DOHH2 (cell line): ENCODE results near the gene UBFD1.

Source experiments
- H3F3A ChIP-seq: fragments of 200-600 bp; sonication (generic), shearing (Covaris generic); 2 replicates; pipeline ENCODE4 v1.6.0; 2016; ENCODE audit warnings: antibody characterized with exemption, mild to moderate bottlenecking; ENCODE audit not compliant: control insufficient read depth, insufficient read depth
- H3K27ac ChIP-seq: fragments of 200-600 bp; sonication (generic); 2 replicates; pipeline ENCODE4 v1.5.1; 2014; ENCODE audit warnings: low read depth, mild to moderate bottlenecking, low read length, moderate library complexity
- H3K27me3 ChIP-seq: fragments of 200-600 bp; sonication (generic); 2 replicates; pipeline ENCODE4 v1.6.1; 2014; ENCODE audit warnings: mild to moderate bottlenecking, low read length, mixed read lengths; ENCODE audit not compliant: control insufficient read depth
- H3K36me3 ChIP-seq: fragments of 200-600 bp; sonication (generic); 2 replicates; pipeline ENCODE4 v1.6.1; 2014; ENCODE audit warnings: mild to moderate bottlenecking, low read length, moderate library complexity, mixed read lengths; ENCODE audit not compliant: control insufficient read depth
- H3K4me1 ChIP-seq: fragments of 200-600 bp; sonication (generic); 2 replicates; pipeline ENCODE4 v1.6.1; 2014; ENCODE audit warnings: mild to moderate bottlenecking, low read length, mixed read lengths; ENCODE audit not compliant: control insufficient read depth
- H3K4me2 ChIP-seq: fragments of 200-600 bp; sonication (generic); 2 replicates; pipeline ENCODE4 v1.6.0; 2014; ENCODE audit warnings: mild to moderate bottlenecking, low read length, moderate library complexity
- H3K4me3 ChIP-seq: fragments of 200-600 bp; sonication (generic); 2 replicates; pipeline ENCODE4 v1.5.1; 2014; ENCODE audit warnings: mild to moderate bottlenecking, low read length, mixed read lengths
- H3K79me2 ChIP-seq: fragments of 200-600 bp; sonication (generic); 2 replicates; pipeline ENCODE4 v1.6.1; 2014; ENCODE audit warnings: mild to moderate bottlenecking, low read length, mixed read lengths; ENCODE audit not compliant: control insufficient read depth
- H3K9me2 ChIP-seq: fragments of 200-600 bp; sonication (generic); replicated peaks from 2 replicates; pipeline ENCODE4 v1.6.1; 2014; ENCODE audit warnings: mild to moderate bottlenecking, low read length, mixed read lengths; ENCODE audit not compliant: control insufficient read depth
- H3K9me3 ChIP-seq: fragments of 200-600 bp; sonication (generic); 2 replicates; pipeline ENCODE4 v1.6.1; 2014; ENCODE audit warnings: antibody characterized with exemption, low read length, mixed read lengths; ENCODE audit not compliant: control insufficient read depth, insufficient read depth
- H4K20me1 ChIP-seq: fragments of 200-600 bp; sonication (generic); 2 replicates; pipeline ENCODE4 v1.6.0; 2014; ENCODE audit warnings: low read depth, mild to moderate bottlenecking, antibody characterized with exemption, low read length, moderate library complexity; ENCODE audit not compliant: control insufficient read depth, insufficient read depth
- EZH2phosphoT487 ChIP-seq: fragments of 200-600 bp; sonication (generic); IDR thresholded peaks from 2 replicates; pipeline ENCODE4 v1.6.1; 2017; ENCODE audit warnings: borderline replicate concordance, mild to moderate bottlenecking, antibody characterized with exemption, low read length, moderate library complexity, mixed read lengths
- TF ChIP-seq, protein P1 (sequence below): fragments of 200-600 bp; sonication (generic); IDR thresholded peaks from one replicate; pipeline ENCODE4 v1.5.1; 2014; ENCODE audit warnings: antibody characterized with exemption, mild to moderate bottlenecking, low read depth, low read length; ENCODE audit not compliant: poor library complexity, severe bottlenecking

The UBFD1 gene

DNA sequence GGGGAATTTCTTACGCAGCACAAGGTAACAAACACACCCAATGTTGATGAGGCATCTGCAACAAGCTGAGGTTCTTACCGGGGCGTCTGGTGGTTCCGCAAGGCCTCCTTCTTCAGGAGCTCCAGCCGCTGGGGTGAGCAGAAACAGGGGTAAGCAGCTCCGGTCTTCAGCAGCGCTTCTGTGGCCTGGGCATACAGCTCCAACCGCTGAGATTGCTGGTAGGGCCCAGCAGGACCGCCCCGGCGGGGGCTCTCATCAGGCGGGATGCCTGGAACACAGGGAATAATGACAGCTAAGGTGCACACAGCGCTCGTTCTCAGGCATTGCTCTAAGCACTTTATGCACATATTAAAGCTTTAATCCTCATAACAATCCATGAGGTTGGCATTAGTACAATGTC is 13.1 kb upstream of the UBFD1 start:
- no peak for TF ChIP-seq EZH2phosphoT487
- TF ChIP-seq, protein P1, sequence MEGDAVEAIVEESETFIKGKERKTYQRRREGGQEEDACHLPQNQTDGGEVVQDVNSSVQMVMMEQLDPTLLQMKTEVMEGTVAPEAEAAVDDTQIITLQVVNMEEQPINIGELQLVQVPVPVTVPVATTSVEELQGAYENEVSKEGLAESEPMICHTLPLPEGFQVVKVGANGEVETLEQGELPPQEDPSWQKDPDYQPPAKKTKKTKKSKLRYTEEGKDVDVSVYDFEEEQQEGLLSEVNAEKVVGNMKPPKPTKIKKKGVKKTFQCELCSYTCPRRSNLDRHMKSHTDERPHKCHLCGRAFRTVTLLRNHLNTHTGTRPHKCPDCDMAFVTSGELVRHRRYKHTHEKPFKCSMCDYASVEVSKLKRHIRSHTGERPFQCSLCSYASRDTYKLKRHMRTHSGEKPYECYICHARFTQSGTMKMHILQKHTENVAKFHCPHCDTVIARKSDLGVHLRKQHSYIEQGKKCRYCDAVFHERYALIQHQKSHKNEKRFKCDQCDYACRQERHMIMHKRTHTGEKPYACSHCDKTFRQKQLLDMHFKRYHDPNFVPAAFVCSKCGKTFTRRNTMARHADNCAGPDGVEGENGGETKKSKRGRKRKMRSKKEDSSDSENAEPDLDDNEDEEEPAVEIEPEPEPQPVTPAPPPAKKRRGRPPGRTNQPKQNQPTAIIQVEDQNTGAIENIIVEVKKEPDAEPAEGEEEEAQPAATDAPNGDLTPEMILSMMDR = no peak
- Histone ChIP-seq H3K27ac (no peak overlapping the region), H3K36me3 (peaks cover 68% of the 10 kb centered on the region)

DNA sequence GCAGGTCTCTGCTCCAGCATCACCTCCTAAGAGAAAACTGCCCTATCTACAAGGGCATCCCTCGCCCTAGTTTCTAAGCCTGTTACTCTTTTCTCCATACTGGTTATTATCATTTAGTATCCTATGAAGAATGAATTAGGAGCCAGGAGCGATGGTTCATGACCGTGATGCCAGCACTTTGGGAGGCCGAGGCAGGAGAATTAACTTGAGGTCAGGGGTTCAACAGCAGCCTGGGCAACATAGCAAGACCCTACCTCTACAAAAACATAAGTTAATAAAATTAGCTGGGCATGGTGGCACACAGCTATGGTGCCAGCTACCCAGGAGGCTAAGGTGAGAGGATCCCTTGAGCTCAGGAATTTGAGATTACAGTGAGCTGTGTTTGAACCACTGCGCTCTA is 7.6 kb upstream of the UBFD1 start:
- Histone ChIP-seq H3K4me1 (peaks cover 8% of the 10 kb centered on the region), H3K27ac (no peak overlapping the region), H4K20me1 (no peaks in the 10 kb centered on the region), H3K36me3 (peaks cover 63% of the 10 kb centered on the region), H3K9me2 (no peaks in the 10 kb centered on the region), H3K4me3 (no peak overlapping the region), H3F3A (peaks cover 7% of the 10 kb centered on the region; the same call in 1 of the 2 replicates), H3K9me3 (no peaks in the 10 kb centered on the region), H3K27me3 (no peaks in the 10 kb centered on the region), H3K4me2 (no peak overlapping the region), H3K79me2 (peaks cover 15% of the 10 kb centered on the region)
- TF ChIP-seq EZH2phosphoT487 = no peak
- TF ChIP-seq, protein P1 = no peak

More for the DNA sequence above, 13.1 kb upstream of the UBFD1 start:
- Histone ChIP-seq H3K4me2 (no peak overlapping the region), H3K9me2 (no peaks in the 10 kb centered on the region), H3K4me3 (no peak overlapping the region), H3K9me3 (no peaks in the 10 kb centered on the region), H3K4me1 (no peaks in the 10 kb centered on the region), H3K79me2 (no peaks in the 10 kb centered on the region), H3F3A (no peaks in the 10 kb centered on the region), H4K20me1 (no peaks in the 10 kb centered on the region), H3K27me3 (no peaks in the 10 kb centered on the region)

DNA sequence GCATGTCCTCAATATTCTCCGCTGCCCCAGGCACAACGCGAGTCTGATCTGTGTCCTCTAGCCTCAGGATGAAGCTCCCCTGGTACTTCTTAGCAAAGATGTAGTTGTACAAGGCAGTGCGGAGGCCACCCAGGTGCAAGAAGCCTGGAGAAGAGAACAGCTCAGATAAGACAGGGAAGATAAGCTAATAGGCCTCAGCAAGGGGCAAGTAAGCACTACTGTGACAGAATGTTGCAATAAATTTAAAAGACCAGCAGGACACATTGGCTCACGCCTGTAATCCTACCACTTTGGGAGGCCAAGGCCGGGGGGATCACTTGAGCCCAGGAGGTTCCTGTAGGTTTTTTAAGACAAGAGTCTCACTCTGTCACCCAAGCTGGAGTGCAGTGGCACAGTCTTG is 5.4 kb upstream of the UBFD1 start:
- Histone ChIP-seq H4K20me1 (no peaks in the 10 kb centered on the region), H3K4me1 (peaks cover 28% of the 10 kb centered on the region), H3K4me2 (no peak overlapping the region), H3K27ac (no peak overlapping the region), H3F3A (peaks cover 16% of the 10 kb centered on the region), H3K36me3 (peaks cover 48% of the 10 kb centered on the region), H3K9me2 (no peaks in the 10 kb centered on the region), H3K9me3 (no peaks in the 10 kb centered on the region), H3K27me3 (no peaks in the 10 kb centered on the region), H3K79me2 (peaks cover 36% of the 10 kb centered on the region), H3K4me3 (no peak overlapping the region)
- TF ChIP-seq, protein P1 = no peak
- no peak for TF ChIP-seq EZH2phosphoT487

DNA sequence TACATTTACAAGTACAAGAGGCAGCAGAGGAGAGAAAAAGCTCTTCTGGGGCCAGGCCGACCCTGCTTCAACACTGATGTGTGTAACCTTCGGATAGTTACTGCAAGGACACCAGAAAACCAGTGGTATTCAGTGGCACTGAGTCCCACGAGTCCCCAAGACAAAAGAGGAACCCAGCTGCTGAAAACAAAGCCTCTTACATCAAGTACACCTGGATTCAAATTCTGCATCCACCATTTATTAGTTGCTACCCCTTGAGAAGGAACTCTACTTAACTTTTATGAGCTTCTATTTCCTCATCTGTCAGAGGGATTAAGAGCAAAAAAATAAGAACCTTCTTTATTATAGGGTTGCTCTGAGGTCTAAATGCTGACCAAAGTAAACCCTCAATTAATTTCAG is 3.0 kb upstream of the UBFD1 start:
- no peak overlapping the region for H3K4me3 ChIP-seq
- no peaks in the 10 kb centered on the region for H3K27me3 ChIP-seq
- H3K36me3 ChIP-seq = peaks cover 40% of the 10 kb centered on the region
- peaks cover 57% of the 10 kb centered on the region for H3K79me2 ChIP-seq
- H3K9me2 ChIP-seq = no peaks in the 10 kb centered on the region
- peak overlapping the region; percentile 40 for H3K4me2 ChIP-seq
- H3F3A ChIP-seq = peaks cover 16% of the 10 kb centered on the region
- H3K4me1 ChIP-seq = peaks cover 38% of the 10 kb centered on the region
- H4K20me1 ChIP-seq = no peaks in the 10 kb centered on the region
- H3K27ac ChIP-seq = peak overlapping the region; percentile 47
- TF ChIP-seq, protein P1 = no peak
- TF ChIP-seq EZH2phosphoT487 = no peak
- no peaks in the 10 kb centered on the region for H3K9me3 ChIP-seq
